HG03139 (cell line): ENCODE data around the gene TMEM223.
A peak's percentile ranks its signal among the peaks of the same experiment; 100 is the strongest.
"Not testable (repeated sequence)": the region's sequence is repeated elsewhere in the genome, so short reads cannot be mapped to it uniquely, and the experiment has no call there.

Source experiments
- ATAC-seq: cut with Tn5 transposase; IDR thresholded peaks from one replicate; pipeline ENCODE4 v1.9.1; 2021; ENCODE audit not compliant: unreplicated experiment

Gene TMEM223

GRCh38 chr11:62755086-62755615, 36.7 kb downstream of the TMEM223 start:
- no peak for ATAC-seq

- peak; percentile 86 for ATAC-seq
Observed at GRCh38 chr11:62753736-62754603, 37.8 kb downstream of the TMEM223 start, which contains the start of gene ZBTB3. Gene ZBTB3 (minus strand): TSS chr11:62754160. CDS start chr11:62753664, 496 bp downstream.

DNA sequence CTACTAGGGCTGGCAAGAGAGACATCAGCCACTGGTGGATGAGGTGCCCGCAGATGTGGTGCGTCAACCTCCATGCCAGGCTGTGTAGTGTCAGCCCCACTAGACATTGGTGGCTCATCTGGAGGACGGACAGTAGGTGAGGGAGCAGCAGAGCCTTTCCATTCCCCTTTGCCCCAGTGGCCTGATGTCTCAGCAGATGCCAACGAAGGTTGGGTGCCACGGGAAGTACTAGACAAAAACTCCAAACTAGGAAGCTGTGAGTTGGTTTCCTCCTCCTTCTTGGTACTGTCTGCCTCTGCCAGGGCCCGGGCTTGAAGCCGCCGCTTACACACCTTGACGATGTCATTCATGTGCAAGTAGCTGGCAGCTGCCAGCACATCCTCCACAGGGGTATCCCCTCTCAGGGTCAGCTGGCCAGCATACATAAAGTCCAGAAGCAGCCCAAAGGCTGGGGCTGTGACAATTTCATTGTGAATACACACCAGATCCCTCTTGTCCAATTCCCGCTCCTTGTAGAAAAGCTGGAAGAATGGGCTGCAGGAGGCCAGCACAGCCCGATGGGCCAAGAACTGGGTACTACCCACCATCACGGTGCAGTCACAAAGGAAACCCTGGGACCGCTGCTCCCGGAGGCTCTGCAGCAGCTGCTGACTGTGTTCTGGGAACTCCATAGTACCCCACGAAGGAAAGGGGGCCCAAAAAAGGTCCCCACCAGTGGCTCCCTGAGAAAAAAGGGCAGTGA, 38.6 kb downstream of the TMEM223 start:
- ATAC-seq: no peak

DNA sequence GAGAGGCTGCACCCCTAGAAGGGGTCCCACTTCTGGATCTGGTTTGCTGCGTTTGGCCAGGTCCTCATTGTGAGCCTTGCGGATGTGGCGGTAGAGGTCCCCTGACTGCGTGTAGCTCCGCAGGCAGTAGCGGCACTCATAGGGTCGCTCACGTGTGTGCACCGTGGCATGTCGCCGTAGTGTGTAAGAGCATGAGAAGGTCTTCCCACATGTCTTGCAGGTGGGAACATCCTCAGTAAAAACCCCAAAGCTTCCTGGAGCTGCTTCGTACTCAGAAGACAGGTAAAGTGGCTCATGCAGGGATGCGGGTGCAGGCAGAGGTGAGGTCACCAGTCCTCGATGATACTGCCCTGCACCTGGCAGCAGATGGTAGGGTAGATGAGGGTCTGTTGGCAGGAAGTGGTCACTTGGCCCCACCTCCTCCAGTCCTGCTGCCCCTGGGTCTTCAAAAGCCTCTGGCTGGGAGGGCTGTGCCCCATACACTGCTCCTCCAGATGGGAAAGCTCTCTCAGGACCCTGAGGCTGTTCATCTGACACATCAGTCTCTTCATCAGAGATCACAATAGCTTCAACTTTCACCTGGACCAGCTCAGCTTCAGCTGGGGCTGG, 39.5 kb downstream of the TMEM223 start:
- ATAC-seq: no peak

- ATAC-seq: not testable (repeated sequence)
Observed at GRCh38 chr11:62749931-62750330, 41.9 kb downstream of the TMEM223 start.

GRCh38 chr11:62747475-62748160, 44.2 kb downstream of the TMEM223 start:
- ATAC-seq: no peak
